GM13977 (cell line): ENCODE results near the gene RPS6KA1.
A peak's percentile ranks its signal among the peaks of the same experiment; 100 is the strongest.

Experiments used
- DNase-seq: peaks from one replicate; pipeline ENCODE4 v3.0.0; 2012; ENCODE audit warnings: low spot score
- CTCF ChIP-seq: IDR thresholded peaks from 2 replicates; pipeline ENCODE4 v1.5.1; 2012; ENCODE audit warnings: mild to moderate bottlenecking, control low read depth; ENCODE audit not compliant: insufficient read depth; ENCODE audit errors: extremely low read depth, missing control alignments
- in situ Hi-C: fragments of 300-500 bp; cut with MboI; formaldehyde crosslinking; loops from one replicate; pipeline ENCODE4 v1.12.0; 2022; ENCODE audit warnings: low sequenced_read_pairs, low pct_unique_long_range_greater_than_20kb, mixed read lengths, inconsistent platforms; ENCODE audit not compliant: unreplicated experiment

RPS6KA1 gene

DNA sequence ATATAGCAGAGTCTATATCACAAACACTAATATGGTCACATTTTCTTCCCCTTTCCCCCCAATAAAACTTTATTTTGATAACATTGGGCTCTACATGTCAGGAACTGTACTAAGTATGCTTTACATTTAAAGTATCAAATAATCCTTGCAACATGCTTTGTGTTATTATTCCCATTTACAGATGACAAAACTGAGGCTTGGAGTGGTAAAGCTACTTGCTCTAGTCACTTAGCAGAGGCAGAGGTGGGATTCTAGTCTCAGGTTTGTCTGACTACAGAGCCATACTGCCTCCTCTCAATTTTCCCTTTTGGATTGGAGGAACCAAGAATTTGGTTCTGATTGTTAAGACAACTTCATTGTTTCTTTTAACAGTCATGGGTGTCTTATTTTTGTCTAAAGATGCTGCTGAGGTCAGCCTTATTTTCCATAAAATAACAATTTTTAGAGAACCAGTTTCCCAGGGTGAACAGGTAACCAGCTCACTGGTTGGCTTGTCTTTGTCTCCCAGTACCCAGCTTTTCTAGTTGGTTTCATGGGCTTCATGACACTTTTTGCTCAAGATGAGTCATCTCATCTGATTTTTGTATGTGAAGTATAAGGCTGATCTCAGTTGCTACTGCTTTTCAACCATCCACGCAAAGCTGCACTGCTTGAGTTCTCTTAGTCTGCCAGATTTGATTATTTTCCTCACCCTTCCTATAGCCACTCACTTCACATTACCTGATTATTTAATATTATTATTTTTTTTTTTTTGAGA lies 85.3 kb downstream of the RPS6KA1 start:
- TF ChIP-seq CTCF: no peak
- DNase-seq: peak; percentile 28
- in situ Hi-C loops: no loop called here

DNA sequence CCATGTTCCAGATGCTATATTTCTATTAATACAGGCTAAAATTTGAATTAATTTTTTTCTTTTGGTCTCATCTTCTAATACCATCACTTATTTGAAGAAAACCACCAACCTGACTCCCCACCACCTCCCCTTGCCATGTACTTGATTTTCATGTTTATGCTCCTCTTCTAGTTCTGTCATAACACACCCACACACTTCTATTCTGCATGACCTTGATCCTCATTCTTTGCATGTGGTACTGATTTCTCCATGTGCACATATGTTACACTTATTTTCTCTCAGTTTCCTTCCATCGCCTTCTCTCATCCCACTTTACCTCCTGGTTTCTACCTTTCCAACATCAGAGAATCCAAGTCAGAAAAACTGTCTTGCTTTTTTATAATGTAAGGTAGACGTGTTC lies 87.3 kb downstream of the RPS6KA1 start:
- DNase-seq: no peak
- in situ Hi-C loops: no loop called here
- TF ChIP-seq CTCF: no peak

- DNase-seq: no peak
- TF ChIP-seq CTCF: no peak
- in situ Hi-C loops: no loop called here
These were observed 89.0 kb downstream of the RPS6KA1 start for GRCh38 chr1:26618561-26618960.
